Fibroblast of lung (primary cell): ENCODE results near the gene CCNY. TPM values are rescaled to one million over a fixed set of nuclear protein-coding genes. Genes with fewer than 3 reads are reported as not detected.

Experiments
- DNase-seq, 2 donors: peaks; one replicate each; pipeline versions ENCODE4 v3.0.0 to v3.0.0-alpha.2; 2010; ENCODE audit warnings: low read depth in 2 of 2
- H2AFZ ChIP-seq: 2 replicates; pipeline ENCODE4 v1.5.1; 2012; ENCODE audit warnings: low read length, control low read depth, inconsistent platforms
- H3K27ac ChIP-seq: 2 replicates; pipeline ENCODE4 v1.5.1; 2011; ENCODE audit warnings: low read length, control low read depth; ENCODE audit not compliant: insufficient read depth
- H3K27me3 ChIP-seq: 2 replicates; pipeline ENCODE4 v1.5.1; 2011; ENCODE audit warnings: mild to moderate bottlenecking, low read length; ENCODE audit not compliant: control insufficient read depth, insufficient read depth
- H3K36me3 ChIP-seq: 2 replicates; pipeline ENCODE4 v1.5.1; 2011; ENCODE audit warnings: low read length; ENCODE audit not compliant: control insufficient read depth, insufficient read depth
- H3K4me1 ChIP-seq: 2 replicates; pipeline ENCODE4 v1.5.1; 2011; ENCODE audit warnings: low read length; ENCODE audit not compliant: control insufficient read depth, insufficient read depth; ENCODE audit errors: extremely low read depth
- H3K4me2 ChIP-seq: 2 replicates; pipeline ENCODE4 v1.5.1; 2011; ENCODE audit warnings: low read length, control low read depth; ENCODE audit not compliant: insufficient read depth; ENCODE audit errors: extremely low read depth
- H3K4me3 ChIP-seq, 4 experiments: fragments of 200-600 bp in 1 of 4; sonication (generic) in 1 of 4; replicated peaks in 1 of 4; 2 replicates each; pipeline ENCODE4 v1.5.1; 2011 to 2016; ENCODE audit warnings: low read length in 4 of 4, low read depth in 3 of 4, mild to moderate bottlenecking in 3 of 4, control low read depth in 2 of 4, inconsistent platforms in 1 of 4, mixed read lengths in 1 of 4; ENCODE audit not compliant: insufficient read depth in 1 of 4; ENCODE audit errors: control extremely low read depth in 1 of 4
- H3K79me2 ChIP-seq: 2 replicates; pipeline ENCODE4 v1.5.1; 2012; ENCODE audit warnings: mild to moderate bottlenecking, low read length, inconsistent platforms; ENCODE audit not compliant: control insufficient read depth, insufficient read depth
- H3K9ac ChIP-seq: 2 replicates; pipeline ENCODE4 v1.5.1; 2011; ENCODE audit warnings: mild to moderate bottlenecking, low read length, control low read depth; ENCODE audit not compliant: insufficient read depth
- H3K9me3 ChIP-seq: 2 replicates; pipeline ENCODE4 v1.5.1; 2012; ENCODE audit warnings: low read depth, low read length; ENCODE audit not compliant: control insufficient read depth, insufficient read depth
- H4K20me1 ChIP-seq: 2 replicates; pipeline ENCODE4 v1.5.1; 2011; ENCODE audit warnings: low read length; ENCODE audit not compliant: control insufficient read depth, insufficient read depth; ENCODE audit errors: extremely low read depth
- CTCF ChIP-seq, 2 donors: IDR thresholded peaks in 1 of 2; conservative IDR thresholded peaks in 1 of 2; 1 replicate in 1 of 2; 2 replicates in 1 of 2; pipeline ENCODE4 v1.5.1; 2011 to 2012; ENCODE audit warnings: low read length in 2 of 2, control low read depth in 1 of 2, inconsistent platforms in 1 of 2, low read depth in 1 of 2, mild to moderate bottlenecking in 1 of 2
- EZH2 ChIP-seq: IDR thresholded peaks from 2 replicates; pipeline ENCODE4 v1.5.1; 2012; ENCODE audit warnings: low read length, control low read depth, mild to moderate bottlenecking; ENCODE audit errors: missing control alignments
- polyA plus RNA-seq, 2 donors: library from polyadenylated mRNA; depleted of rRNA in 1 of 2; stranded (reverse) in 1 of 2; unstranded in 1 of 2; fragments of >200 nt; gene quantifications; 2 replicates each; pipeline ENCODE4 v1.2.1, GENCODE V29; 2011 to 2012; ENCODE audit warnings: missing spikeins in 1 of 2
- total RNA-seq: library from RNA; depleted of rRNA; stranded (reverse); fragments of >200 nt; gene quantifications from 2 replicates; pipeline ENCODE4 v1.2.1, GENCODE V29; 2014

The CCNY gene
- total and polyA plus RNA-seq, 2 donors (not counting 1 experiment from before 2014, with no cell fraction given) = 34.7 to 66.4 TPM

- Histone ChIP-seq H4K20me1 (no peaks in the 10 kb centered on the region), H3K9me3 (no peaks in the 10 kb centered on the region), H3K36me3 (no peaks in the 10 kb centered on the region), H3K27me3 (no peaks in the 10 kb centered on the region), H3K4me1 (peaks cover 17% of the 10 kb centered on the region), H3K79me2 (peaks cover 55% of the 10 kb centered on the region), H3K4me3 (no peak overlapping the region), H3K27ac (no peak overlapping the region), H3K9ac (no peak overlapping the region), H2AFZ (no peak overlapping the region), H3K4me2 (no peak overlapping the region)
- no peak for TF ChIP-seq EZH2
- TF ChIP-seq CTCF (conservative IDR thresholded peaks at IDR 0.05 in 1 of 2, IDR thresholded peaks at IDR 0.05 in 1 of 2; ENCODE audit: low read depth in 1 of 2, low read length in 2 of 2) = no peak
- DNase-seq = no peak
Observed at GRCh38 chr10:35452847-35453246, 116.5 kb downstream of the CCNY start.

- DNase-seq = peak; percentile 50 to 82
- H3K27ac ChIP-seq = peak overlapping the region; percentile 51
- H4K20me1 ChIP-seq = no peaks in the 10 kb centered on the region
Observed at GRCh38 chr10:35453855-35454532, 117.7 kb downstream of the CCNY start.

More at GRCh38 chr10:35453855-35454532, 117.7 kb downstream of the CCNY start:
- H2AFZ ChIP-seq = no peak overlapping the region
- H3K9ac ChIP-seq = no peak overlapping the region
- peak overlapping the region; percentile 5 to 46 (median 24) for H3K4me3 ChIP-seq
- H3K36me3 ChIP-seq = no peaks in the 10 kb centered on the region
- H3K4me2 ChIP-seq = peak overlapping the region; percentile 89
- H3K9me3 ChIP-seq = no peaks in the 10 kb centered on the region
- H3K79me2 ChIP-seq = peaks cover 50% of the 10 kb centered on the region
- H3K27me3 ChIP-seq = no peaks in the 10 kb centered on the region
- TF ChIP-seq CTCF (conservative IDR thresholded peaks at IDR 0.05 in 1 of 2, IDR thresholded peaks at IDR 0.05 in 1 of 2; ENCODE audit: low read depth in 1 of 2, low read length in 2 of 2) = no peak
- TF ChIP-seq EZH2 = no peak
- peaks cover 15% of the 10 kb centered on the region for H3K4me1 ChIP-seq
